Smooth muscle cell (in vitro differentiated cells): ENCODE data around the gene STARD13. TPM values are rescaled to one million over a fixed set of nuclear protein-coding genes. Genes with fewer than 3 reads are reported as not detected.

Experiments
- DNase-seq: peaks from one replicate; lab custom pipeline; 2025; ENCODE audit not compliant: unreplicated experiment; lab: John Stamatoyannopoulos, UW
- H2AFZ ChIP-seq: fragments of 200-600 bp; sonication (generic); 2 replicates; pipeline ENCODE4 v1.6.0; 2016; ENCODE audit warnings: antibody characterized with exemption, low read depth, mild to moderate bottlenecking
- H3F3A ChIP-seq: fragments of 200-600 bp; sonication (generic); 2 replicates; pipeline ENCODE4 v1.6.0; 2017; ENCODE audit warnings: antibody characterized with exemption, low read depth
- H3K27ac ChIP-seq: fragments of 200-600 bp; sonication (generic); 2 replicates; pipeline ENCODE4 v1.5.1; 2016; ENCODE audit warnings: low read depth, mild to moderate bottlenecking
- H3K27me3 ChIP-seq: fragments of 200-600 bp; sonication (generic); 2 replicates; pipeline ENCODE4 v1.6.1; 2016; ENCODE audit warnings: low read depth, mild to moderate bottlenecking
- H3K36me3 ChIP-seq: fragments of 200-600 bp; sonication (generic); 2 replicates; pipeline ENCODE4 v1.5.1; 2016; ENCODE audit warnings: low read depth
- H3K4me1 ChIP-seq: fragments of 200-600 bp; sonication (generic); 2 replicates; pipeline ENCODE4 v1.5.1; 2016; ENCODE audit warnings: low read depth
- H3K4me2 ChIP-seq: fragments of 200-600 bp; sonication (generic); 2 replicates; pipeline ENCODE4 v1.6.0; 2016; ENCODE audit warnings: mild to moderate bottlenecking
- H3K4me3 ChIP-seq: fragments of 200-600 bp; sonication (generic); 2 replicates; pipeline ENCODE4 v1.5.1; 2016; ENCODE audit warnings: mild to moderate bottlenecking
- H3K79me2 ChIP-seq: fragments of 200-600 bp; sonication (generic); 2 replicates; pipeline ENCODE4 v1.6.0; 2016; ENCODE audit warnings: low read depth, mild to moderate bottlenecking
- H3K9ac ChIP-seq: fragments of 200-600 bp; sonication (generic); 2 replicates; pipeline ENCODE4 v1.6.0; 2016; ENCODE audit warnings: low read depth
- H3K9me3 ChIP-seq: fragments of 200-600 bp; sonication (generic); replicated peaks from 2 replicates; pipeline ENCODE4 v1.5.1; 2016; ENCODE audit warnings: low read depth
- H4K20me1 ChIP-seq: fragments of 200-600 bp; sonication (generic); 2 replicates; pipeline ENCODE4 v1.6.0; 2016; ENCODE audit warnings: low read depth
- CTCF ChIP-seq: fragments of 200-600 bp; sonication (generic); IDR thresholded peaks from 2 replicates; pipeline ENCODE4 v1.5.1; 2017; ENCODE audit warnings: borderline replicate concordance, mild to moderate bottlenecking, antibody characterized with exemption; ENCODE audit not compliant: insufficient read depth, poor library complexity, severe bottlenecking
- WGBS: methylation state at CpG from one replicate; pipeline ENCODE4 v1.1.7; 2016; ENCODE audit warnings: low lambda C conversion rate; 5-methylcytosine and 5-hydroxymethylcytosine counted together
- polyA plus RNA-seq: library from polyadenylated mRNA; unstranded; fragments of >200 nt; fragmentation: Nextera tagmentation; extraction: Ambion mirVana; gene quantifications from 2 replicates; pipeline ENCODE4 v1.2.1, GENCODE V29; 2016
- total RNA-seq: library from RNA; depleted of rRNA; stranded (reverse); fragments of >200 nt; gene quantifications from 2 replicates; pipeline ENCODE4 v1.2.3, GENCODE V29; 2014

STARD13 gene
- total and polyA plus RNA-seq, 2 experiments from 2014 or later: 12.4 to 18.8 TPM

DNA sequence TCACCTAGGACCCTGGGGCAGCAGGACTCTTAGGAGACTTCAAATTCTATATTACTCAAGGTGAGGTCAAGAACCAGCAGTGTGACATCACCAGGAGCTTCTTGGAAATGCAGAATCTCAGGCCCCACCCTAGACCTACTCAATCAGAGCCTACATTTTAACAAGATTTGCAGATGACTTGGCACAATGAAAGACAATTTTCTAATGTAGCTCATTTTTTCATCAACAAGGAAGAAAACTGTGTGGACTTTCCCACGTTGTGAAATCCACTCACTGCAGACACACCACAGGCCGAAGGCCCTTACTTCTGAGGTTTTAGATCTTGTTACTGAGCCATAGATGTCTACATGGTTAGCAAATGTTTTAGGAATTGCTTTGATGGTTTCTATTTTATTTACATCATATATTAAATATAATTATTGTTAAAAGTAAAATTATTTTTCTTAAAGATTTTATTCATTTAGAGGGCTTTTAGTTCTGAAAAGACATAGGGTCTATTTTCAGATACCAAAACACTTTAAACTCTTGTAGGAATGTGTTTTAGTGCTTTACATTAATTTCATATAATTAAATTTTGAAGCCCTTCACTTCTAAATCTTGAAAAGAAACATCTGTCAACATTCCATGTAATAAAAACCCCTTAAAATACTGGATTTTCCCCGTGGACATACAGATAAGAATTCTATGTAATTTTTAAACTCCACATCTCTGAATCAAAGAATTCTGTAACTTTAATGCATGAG lies 18.5 kb upstream of the STARD13 start:
- H3K4me2 ChIP-seq: no peak overlapping the region
- H3K79me2 ChIP-seq: no peaks in the 10 kb centered on the region
- H3K27ac ChIP-seq: peak overlapping the region; percentile 57
- no peak overlapping the region for H3K4me3 ChIP-seq
- no peaks in the 10 kb centered on the region for H3K9me3 ChIP-seq
- no peaks in the 10 kb centered on the region for H4K20me1 ChIP-seq
- H3K27me3 ChIP-seq: no peaks in the 10 kb centered on the region
- no peak overlapping the region for H2AFZ ChIP-seq
- no peak overlapping the region for H3K9ac ChIP-seq
- WGBS: 32% methylated on average over 3 of the region's 3 CpGs
- H3K4me1 ChIP-seq: no peaks in the 10 kb centered on the region
- TF ChIP-seq CTCF: no peak
- H3F3A ChIP-seq: no peaks in the 10 kb centered on the region
- no peaks in the 10 kb centered on the region for H3K36me3 ChIP-seq
- no peak for DNase-seq

- Histone ChIP-seq H3K4me3 (no peak overlapping the region), H3F3A (no peaks in the 10 kb centered on the region), H3K4me2 (no peak overlapping the region), H3K4me1 (no peaks in the 10 kb centered on the region), H3K9ac (no peak overlapping the region), H2AFZ (no peak overlapping the region), H3K79me2 (no peaks in the 10 kb centered on the region), H3K27ac (no peak overlapping the region), H4K20me1 (no peaks in the 10 kb centered on the region), H3K36me3 (no peaks in the 10 kb centered on the region), H3K9me3 (no peaks in the 10 kb centered on the region), H3K27me3 (no peaks in the 10 kb centered on the region)
- WGBS: 91% methylated on average over 3 of the region's 3 CpGs
- no peak for DNase-seq
- TF ChIP-seq CTCF: no peak
Measured at GRCh38 chr13:33299626-33300025, 14.1 kb upstream of the STARD13 start.

DNA sequence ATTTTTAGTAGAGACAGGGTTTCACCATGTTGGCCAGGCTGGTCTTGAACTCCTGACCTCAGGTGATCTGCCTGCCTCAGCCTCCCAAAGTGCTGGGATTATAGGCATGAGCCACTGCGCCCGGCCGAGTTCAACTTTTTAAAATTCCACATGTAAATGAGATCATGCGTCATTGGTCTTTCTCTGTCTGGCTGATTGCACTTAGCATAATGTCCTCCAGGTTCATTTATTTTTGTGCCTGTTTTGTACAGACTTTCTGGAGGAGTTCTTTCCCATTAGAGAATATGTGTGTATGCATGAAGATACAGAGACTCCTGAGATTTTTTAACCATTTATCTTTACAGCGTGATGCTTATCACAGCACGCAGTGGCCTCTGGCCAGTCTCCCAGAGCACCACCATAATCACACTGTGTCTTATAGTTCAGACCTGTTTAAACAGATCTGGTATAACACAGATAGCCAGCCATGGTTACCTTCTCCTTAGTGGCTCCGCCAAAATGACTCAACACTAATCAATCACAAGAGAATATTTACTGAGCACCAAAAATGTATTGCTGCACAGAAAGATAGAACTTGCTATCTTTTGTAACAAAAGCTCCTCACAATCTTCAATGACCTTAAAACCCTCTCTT lies 11.4 kb upstream of the STARD13 start:
- DNase-seq: no peak
- H3K9ac ChIP-seq: no peak overlapping the region
- H3K36me3 ChIP-seq: no peaks in the 10 kb centered on the region
- H3K27me3 ChIP-seq: no peaks in the 10 kb centered on the region
- H3K4me2 ChIP-seq: no peak overlapping the region
- no peaks in the 10 kb centered on the region for H3F3A ChIP-seq
- H3K4me1 ChIP-seq: no peaks in the 10 kb centered on the region
- no peaks in the 10 kb centered on the region for H3K9me3 ChIP-seq
- H3K79me2 ChIP-seq: no peaks in the 10 kb centered on the region
- H4K20me1 ChIP-seq: no peaks in the 10 kb centered on the region
- no peak for TF ChIP-seq CTCF
- H2AFZ ChIP-seq: no peak overlapping the region
- 77% methylated on average over 7 of the region's 7 CpGs for WGBS
- no peak overlapping the region for H3K4me3 ChIP-seq
- H3K27ac ChIP-seq: no peak overlapping the region

- Histone ChIP-seq H3K36me3 (no peaks in the 10 kb centered on the region), H3F3A (no peaks in the 10 kb centered on the region), H3K4me3 (no peak overlapping the region), H3K4me1 (no peaks in the 10 kb centered on the region), H3K9me3 (no peaks in the 10 kb centered on the region), H3K27me3 (no peaks in the 10 kb centered on the region), H3K9ac (no peak overlapping the region), H3K4me2 (no peak overlapping the region), H2AFZ (no peak overlapping the region), H3K27ac (no peak overlapping the region), H4K20me1 (no peaks in the 10 kb centered on the region), H3K79me2 (no peaks in the 10 kb centered on the region)
- no peak for TF ChIP-seq CTCF
- 94% methylated on average over 6 of the region's 6 CpGs for WGBS
- no peak for DNase-seq
Measured at GRCh38 chr13:33292712-33293111, 7.2 kb upstream of the STARD13 start.
